Stimulated activated naive CD8-positive, alpha-beta T cell treated with anti-CD3 and anti-CD28 coated beads, Interleukin-15, Interleukin-2, amounts not matched to agents 100 ng/mL and 50 ng/mL, for 24 hours (primary cell): ENCODE measurements around the gene SH3RF3.

Experiments used
- H3K27ac Mint-ChIP-seq: one replicate; pipeline ENCODE4 v1.8.0; 2021; ENCODE audit warnings: mild to moderate bottlenecking, mixed read lengths
- H3K27me3 Mint-ChIP-seq: one replicate; pipeline ENCODE4 v1.8.0; 2021; ENCODE audit warnings: mixed read lengths
- H3K36me3 Mint-ChIP-seq: one replicate; pipeline ENCODE4 v1.8.0; 2021; ENCODE audit warnings: low read depth, mixed read lengths
- H3K4me1 Mint-ChIP-seq: one replicate; pipeline ENCODE4 v1.8.0; 2021; ENCODE audit warnings: low read depth, mixed read lengths
- H3K4me3 Mint-ChIP-seq: one replicate; pipeline ENCODE4 v1.8.0; 2021; ENCODE audit warnings: mild to moderate bottlenecking, mixed read lengths
- H3K9me3 Mint-ChIP-seq: one replicate; pipeline ENCODE4 v1.8.0; 2021; ENCODE audit warnings: mixed read lengths

Gene SH3RF3

GRCh38 chr2:109200616-109201464, 71.8 kb downstream of the SH3RF3 start:
- no peaks in the 10 kb centered on the region for H3K36me3 Mint-ChIP-seq
- H3K9me3 Mint-ChIP-seq: no peaks in the 10 kb centered on the region
- H3K27ac Mint-ChIP-seq: no peak overlapping the region
- no peaks in the 10 kb centered on the region for H3K27me3 Mint-ChIP-seq
- no peak overlapping the region for H3K4me3 Mint-ChIP-seq
- H3K4me1 Mint-ChIP-seq: peaks cover 4% of the 10 kb centered on the region

GRCh38 chr2:109201465-109202327, 72.7 kb downstream of the SH3RF3 start:
- H3K27ac Mint-ChIP-seq: no peak overlapping the region
- H3K9me3 Mint-ChIP-seq: no peaks in the 10 kb centered on the region
- H3K27me3 Mint-ChIP-seq: no peaks in the 10 kb centered on the region
- no peaks in the 10 kb centered on the region for H3K36me3 Mint-ChIP-seq
- H3K4me3 Mint-ChIP-seq: no peak overlapping the region
- H3K4me1 Mint-ChIP-seq: peaks cover 7% of the 10 kb centered on the region

GRCh38 chr2:109202486-109202885, 73.5 kb downstream of the SH3RF3 start:
- H3K27me3 Mint-ChIP-seq: peaks cover 3% of the 10 kb centered on the region
- H3K4me3 Mint-ChIP-seq: no peak overlapping the region
- no peak overlapping the region for H3K27ac Mint-ChIP-seq
- H3K36me3 Mint-ChIP-seq: no peaks in the 10 kb centered on the region
- H3K4me1 Mint-ChIP-seq: peaks cover 14% of the 10 kb centered on the region
- no peaks in the 10 kb centered on the region for H3K9me3 Mint-ChIP-seq

- Mint-ChIP-seq H3K36me3 (no peaks in the 10 kb centered on the region), H3K27me3 (peaks cover 3% of the 10 kb centered on the region), H3K9me3 (no peaks in the 10 kb centered on the region), H3K4me1 (peaks cover 14% of the 10 kb centered on the region), H3K4me3 (no peak overlapping the region), H3K27ac (no peak overlapping the region)
Observed at GRCh38 chr2:109203246-109204011, 74.4 kb downstream of the SH3RF3 start.

- no peaks in the 10 kb centered on the region for H3K9me3 Mint-ChIP-seq
- peaks cover 3% of the 10 kb centered on the region for H3K27me3 Mint-ChIP-seq
- no peaks in the 10 kb centered on the region for H3K36me3 Mint-ChIP-seq
- no peak overlapping the region for H3K4me3 Mint-ChIP-seq
- H3K27ac Mint-ChIP-seq: no peak overlapping the region
- peaks cover 16% of the 10 kb centered on the region for H3K4me1 Mint-ChIP-seq
Observed at GRCh38 chr2:109204412-109204811, 75.4 kb downstream of the SH3RF3 start.

GRCh38 chr2:109205447-109205846, 76.4 kb downstream of the SH3RF3 start:
- Mint-ChIP-seq H3K4me3 (no peak overlapping the region), H3K27me3 (peaks cover 10% of the 10 kb centered on the region), H3K4me1 (peaks cover 26% of the 10 kb centered on the region), H3K36me3 (no peaks in the 10 kb centered on the region), H3K9me3 (no peaks in the 10 kb centered on the region), H3K27ac (no peak overlapping the region)

GRCh38 chr2:109206569-109207146, 77.7 kb downstream of the SH3RF3 start:
- H3K27ac Mint-ChIP-seq: no peak overlapping the region
- no peaks in the 10 kb centered on the region for H3K36me3 Mint-ChIP-seq
- H3K4me1 Mint-ChIP-seq: peaks cover 36% of the 10 kb centered on the region
- H3K9me3 Mint-ChIP-seq: no peaks in the 10 kb centered on the region
- no peak overlapping the region for H3K4me3 Mint-ChIP-seq
- peaks cover 19% of the 10 kb centered on the region for H3K27me3 Mint-ChIP-seq

GRCh38 chr2:109207176-109207575, 78.2 kb downstream of the SH3RF3 start:
- Mint-ChIP-seq H3K9me3 (no peaks in the 10 kb centered on the region), H3K4me1 (peaks cover 36% of the 10 kb centered on the region), H3K4me3 (no peak overlapping the region), H3K27ac (no peak overlapping the region), H3K36me3 (no peaks in the 10 kb centered on the region), H3K27me3 (peaks cover 23% of the 10 kb centered on the region)

GRCh38 chr2:109208071-109208950, 79.3 kb downstream of the SH3RF3 start:
- peaks cover 31% of the 10 kb centered on the region for H3K27me3 Mint-ChIP-seq
- H3K4me3 Mint-ChIP-seq: no peak overlapping the region
- H3K36me3 Mint-ChIP-seq: no peaks in the 10 kb centered on the region
- peaks cover 48% of the 10 kb centered on the region for H3K4me1 Mint-ChIP-seq
- H3K9me3 Mint-ChIP-seq: no peaks in the 10 kb centered on the region
- no peak overlapping the region for H3K27ac Mint-ChIP-seq

GRCh38 chr2:109208951-109209335, 79.9 kb downstream of the SH3RF3 start:
- no peak overlapping the region for H3K4me3 Mint-ChIP-seq
- peaks cover 31% of the 10 kb centered on the region for H3K27me3 Mint-ChIP-seq
- H3K9me3 Mint-ChIP-seq: no peaks in the 10 kb centered on the region
- no peaks in the 10 kb centered on the region for H3K36me3 Mint-ChIP-seq
- peaks cover 54% of the 10 kb centered on the region for H3K4me1 Mint-ChIP-seq
- no peak overlapping the region for H3K27ac Mint-ChIP-seq

GRCh38 chr2:109209412-109209811, 80.4 kb downstream of the SH3RF3 start:
- Mint-ChIP-seq H3K27me3 (peaks cover 31% of the 10 kb centered on the region), H3K4me3 (no peak overlapping the region), H3K27ac (no peak overlapping the region), H3K36me3 (no peaks in the 10 kb centered on the region), H3K9me3 (no peaks in the 10 kb centered on the region), H3K4me1 (peaks cover 59% of the 10 kb centered on the region)

- Mint-ChIP-seq H3K27ac (no peak overlapping the region), H3K4me1 (peaks cover 64% of the 10 kb centered on the region), H3K9me3 (no peaks in the 10 kb centered on the region), H3K36me3 (no peaks in the 10 kb centered on the region), H3K27me3 (peaks cover 31% of the 10 kb centered on the region), H3K4me3 (no peak overlapping the region)
Observed at GRCh38 chr2:109209941-109210340, 80.9 kb downstream of the SH3RF3 start.

GRCh38 chr2:109210431-109211200, 81.6 kb downstream of the SH3RF3 start:
- Mint-ChIP-seq H3K36me3 (no peaks in the 10 kb centered on the region), H3K4me1 (peaks cover 69% of the 10 kb centered on the region), H3K9me3 (no peaks in the 10 kb centered on the region), H3K27ac (no peak overlapping the region), H3K4me3 (peak overlapping the region; percentile 37), H3K27me3 (peaks cover 34% of the 10 kb centered on the region)
